Endothelial cell of umbilical vein (primary cell): ENCODE results near the gene LRRTM3.

ENCODE experiments used
- CTCF ChIP-seq, 2 donors: IDR thresholded peaks; 1 replicate in 1 of 2; 2 replicates in 1 of 2; pipeline ENCODE4 v1.5.1; 2011; ENCODE audit warnings: low read length in 2 of 2, mild to moderate bottlenecking in 2 of 2, moderate library complexity in 2 of 2, control low read depth in 1 of 2, inconsistent platforms in 1 of 2, low read depth in 1 of 2; ENCODE audit not compliant: insufficient read depth in 1 of 2; ENCODE audit errors: extremely low read depth in 1 of 2
- EZH2 ChIP-seq: IDR thresholded peaks from 2 replicates; pipeline ENCODE4 v1.6.1; 2012; ENCODE audit warnings: borderline replicate concordance, low read depth, mild to moderate bottlenecking, moderate library complexity, low read length, inconsistent platforms; ENCODE audit not compliant: severe bottlenecking
- FOS ChIP-seq: IDR thresholded peaks from 2 replicates; pipeline ENCODE4 v1.6.1; 2011; ENCODE audit warnings: mild to moderate bottlenecking, low read length, moderate library complexity, borderline replicate concordance; ENCODE audit not compliant: insufficient read depth
- MAX ChIP-seq: IDR thresholded peaks from 2 replicates; pipeline ENCODE4 v1.6.1; 2011; ENCODE audit not compliant: insufficient read depth, insufficient read length
- MYC ChIP-seq: IDR thresholded peaks from one replicate; pipeline ENCODE4 v1.6.1; 2011; ENCODE audit warnings: mild to moderate bottlenecking, low read depth, low read length
- POLR2A ChIP-seq: IDR thresholded peaks from 2 replicates; pipeline ENCODE4 v1.6.1; 2012; ENCODE audit warnings: low read depth, mild to moderate bottlenecking, control low read depth, low read length
- POLR2AphosphoS5 ChIP-seq: IDR thresholded peaks from 2 replicates; pipeline ENCODE4 v1.6.1; 2012; ENCODE audit warnings: low read depth, mild to moderate bottlenecking, control low read depth, low read length, moderate library complexity; ENCODE audit not compliant: insufficient read depth

- no peak for TF ChIP-seq CTCF (IDR thresholded peaks at IDR 0.05; ENCODE audit: extremely low read depth in 1 of 2, insufficient read depth in 1 of 2, low read depth in 1 of 2, low read length in 2 of 2)
- TF ChIP-seq MYC = no peak
- TF ChIP-seq POLR2AphosphoS5 = no peak
- no peak for TF ChIP-seq EZH2
- no peak for TF ChIP-seq POLR2A
- TF ChIP-seq MAX = no peak
- no peak for TF ChIP-seq FOS
These were observed 184.4 kb downstream of the LRRTM3 start for GRCh38 chr10:67110286-67110685.
